NCI-H2196 treated with DMSO at 0.1 percent for 48 hours (cell line): ENCODE data around the gene UTS2B.

Experiments used
- DNase-seq: peaks from one replicate; lab custom pipeline; 2025; ENCODE audit not compliant: unreplicated experiment; lab: John Stamatoyannopoulos, UW

Gene UTS2B

GRCh38 chr3:191329654-191330529 is at the start of gene UTS2B:
Gene UTS2B (minus strand): TSS chr3:191330526. CDS start chr3:191282189, 48,337 bp downstream.
- peak; percentile 45 for DNase-seq

- no peak for DNase-seq
These were observed 49.7 kb upstream of the UTS2B start for GRCh38 chr3:191380001-191380400.

- DNase-seq: no peak
These were observed 49.1 kb upstream of the UTS2B start for GRCh38 chr3:191379446-191379845.

- DNase-seq: no peak
These were observed 48.0 kb upstream of the UTS2B start for GRCh38 chr3:191378142-191378812.

- DNase-seq: no peak
These were observed 46.3 kb upstream of the UTS2B start for GRCh38 chr3:191376516-191377141.

- no peak for DNase-seq
These were observed 43.0 kb upstream of the UTS2B start for GRCh38 chr3:191373327-191373726.

- DNase-seq: no peak
These were observed 41.8 kb upstream of the UTS2B start for GRCh38 chr3:191372122-191372521.

GRCh38 chr3:191369616-191370010 is 39.3 kb upstream of the UTS2B start:
- DNase-seq: no peak

GRCh38 chr3:191368755-191369615 is 38.7 kb upstream of the UTS2B start:
- DNase-seq: no peak

GRCh38 chr3:191366675-191367074 is 36.3 kb upstream of the UTS2B start:
- no peak for DNase-seq

- DNase-seq: no peak
These were observed 32.9 kb upstream of the UTS2B start for GRCh38 chr3:191363221-191363620.

- DNase-seq: no peak
These were observed 32.3 kb upstream of the UTS2B start for GRCh38 chr3:191362524-191363090.

- DNase-seq: no peak
These were observed 31.7 kb upstream of the UTS2B start for GRCh38 chr3:191362037-191362436.

- DNase-seq: no peak
These were observed 31.1 kb upstream of the UTS2B start for GRCh38 chr3:191361456-191361855.

- DNase-seq: no peak
These were observed 30.3 kb upstream of the UTS2B start for GRCh38 chr3:191360620-191361019.

GRCh38 chr3:191358929-191359328 is 28.6 kb upstream of the UTS2B start:
- no peak for DNase-seq

- no peak for DNase-seq
These were observed 27.6 kb upstream of the UTS2B start for GRCh38 chr3:191357909-191358308.

GRCh38 chr3:191356631-191357439 is 26.5 kb upstream of the UTS2B start:
- DNase-seq: no peak

GRCh38 chr3:191355406-191355805 is 25.1 kb upstream of the UTS2B start:
- no peak for DNase-seq
